ENCODE data around the gene JUP. TPM values are rescaled to one million over a fixed set of nuclear protein-coding genes. Genes with fewer than 3 reads are reported as not detected.

The JUP gene
- polyA plus RNA-seq, 1 donor: 163 TPM

DNA sequence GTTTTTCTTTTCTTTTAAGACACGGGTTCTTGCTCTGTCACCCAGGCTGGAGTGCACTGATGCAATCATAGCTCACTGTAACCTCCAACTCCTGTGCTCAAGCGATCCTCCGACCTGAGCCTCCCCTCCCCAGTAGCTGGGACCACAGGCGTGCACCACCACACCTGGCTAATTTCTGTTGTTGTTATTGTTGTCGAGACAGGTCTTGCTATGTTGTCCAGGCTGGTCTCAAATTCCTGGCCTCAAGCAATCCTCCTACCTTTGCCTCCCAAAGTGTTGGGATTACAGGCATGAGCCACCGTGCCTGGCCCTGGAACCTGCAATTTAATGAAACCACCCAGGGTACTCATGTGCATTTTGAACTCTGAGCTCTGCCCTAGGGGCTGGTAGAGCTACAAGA, 24.1 kb downstream of the JUP start:
- DNase-seq: no peak

DNA sequence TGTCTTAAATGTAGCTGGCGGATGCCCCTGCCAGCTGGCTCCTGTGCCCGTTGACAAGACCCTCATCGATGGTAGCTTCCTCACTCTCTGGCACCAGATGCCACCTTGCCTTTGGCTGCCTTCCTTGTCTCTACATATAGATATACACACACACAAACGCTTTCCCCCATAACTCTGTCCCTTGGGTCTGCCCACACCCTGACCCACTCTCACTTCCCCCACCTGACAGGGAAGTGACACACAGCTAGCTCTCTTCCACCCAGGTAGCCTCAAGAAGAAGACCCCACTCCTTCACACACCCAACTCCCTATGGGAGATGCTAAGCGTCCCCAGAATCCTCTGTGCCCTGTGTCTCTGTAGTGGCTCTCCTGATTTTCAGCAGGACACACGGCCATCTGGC, 25.6 kb downstream of the JUP start:
- DNase-seq: no peak

DNA sequence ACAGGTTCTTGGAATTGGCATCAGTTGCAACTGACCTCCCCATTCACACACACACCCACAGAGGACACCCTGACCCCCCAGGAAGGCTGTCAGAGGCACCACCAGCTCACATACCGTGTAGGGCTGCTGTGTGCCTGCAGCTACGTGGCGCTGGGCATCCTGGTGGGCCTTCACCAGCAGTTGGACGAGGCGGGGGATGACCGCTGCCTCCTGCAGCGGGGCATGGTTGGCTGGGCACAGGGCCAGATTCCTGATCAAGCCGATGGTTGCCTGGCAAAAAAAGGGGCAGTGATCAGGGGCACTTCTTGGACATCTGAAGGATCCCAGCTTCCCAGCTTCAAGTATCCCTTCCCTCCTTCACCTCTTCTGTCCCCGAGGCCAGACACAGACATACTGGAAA, 27.9 kb downstream of the JUP start:
- no peak for DNase-seq

DNA sequence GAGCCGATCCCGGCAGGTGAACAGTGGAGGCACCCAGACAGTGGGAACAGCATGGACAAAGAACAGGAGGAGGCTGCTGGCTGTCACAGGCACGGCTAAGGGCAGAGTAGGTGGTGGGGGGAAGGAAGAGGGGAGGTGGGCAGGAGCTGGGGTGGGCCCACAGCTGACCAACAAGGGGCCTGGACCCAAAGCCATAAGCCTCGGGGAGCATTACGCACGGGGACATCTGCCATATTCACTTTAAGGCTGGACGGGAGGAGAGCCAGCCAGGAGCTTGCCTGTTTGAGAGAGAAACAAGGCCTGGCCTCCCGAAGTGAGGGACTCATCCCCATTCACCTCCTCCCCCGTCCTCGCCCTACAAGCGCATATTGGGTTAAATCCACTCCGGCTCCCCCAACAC, 32.4 kb downstream of the JUP start:
- DNase-seq: no peak

DNA sequence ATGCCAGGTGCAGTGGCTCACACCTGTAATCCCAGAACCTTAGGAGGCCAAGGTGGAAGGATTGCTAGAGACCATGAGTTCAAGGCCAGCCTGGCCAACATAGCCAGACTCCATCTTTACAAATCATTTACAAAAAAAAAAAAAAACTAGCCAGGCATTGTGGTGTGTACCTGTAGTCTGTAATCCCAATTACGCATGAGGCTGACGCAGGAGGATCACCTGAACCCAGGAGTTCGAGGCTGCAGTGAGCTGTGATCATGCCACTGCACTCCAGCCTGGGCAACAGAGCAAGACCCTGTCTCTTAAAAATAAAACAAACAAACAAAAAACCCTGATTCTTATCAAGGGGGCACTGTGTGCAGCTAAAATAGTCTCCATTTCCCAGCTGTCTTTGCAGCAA, 35.2 kb downstream of the JUP start:
- DNase-seq: no peak

DNA sequence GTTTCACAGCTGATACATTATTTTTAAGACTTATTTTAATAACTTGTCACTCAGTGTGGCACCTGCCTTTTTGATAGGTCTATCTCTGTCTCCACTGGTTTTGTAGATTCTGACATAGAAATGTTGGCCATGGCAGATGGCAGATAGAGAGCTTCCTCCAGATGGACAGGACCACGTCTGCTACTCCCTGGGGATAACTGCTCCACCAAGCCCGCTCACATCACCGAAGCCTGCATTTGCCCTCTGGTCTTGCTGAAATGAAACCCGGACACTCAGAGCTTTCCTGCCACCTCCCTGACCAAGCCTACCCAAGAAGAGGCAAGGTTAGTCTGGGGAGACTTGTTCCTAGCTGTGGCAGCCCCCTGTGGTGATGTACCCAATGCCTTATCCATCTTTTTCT, 35.6 kb downstream of the JUP start:
- no peak for DNase-seq

DNA sequence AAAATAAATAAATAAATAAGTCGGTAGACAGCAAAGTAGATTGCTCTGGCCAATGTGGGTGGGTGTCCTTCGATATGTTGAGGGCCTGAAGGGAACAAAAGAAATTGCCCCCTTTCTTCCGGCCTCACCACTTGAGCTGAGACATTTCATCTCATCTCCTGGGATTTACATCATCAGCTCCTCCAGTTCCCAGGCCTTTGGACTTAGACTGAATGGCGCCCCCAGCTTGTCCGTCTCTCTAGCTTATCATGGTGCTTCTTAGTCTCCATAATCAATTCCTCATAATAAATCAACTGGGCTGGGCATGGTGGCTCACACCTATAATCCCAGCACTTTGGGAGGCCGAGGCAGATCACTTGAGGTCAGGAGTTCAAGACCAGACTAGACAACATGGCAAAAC, 38.2 kb downstream of the JUP start:
- DNase-seq: no peak

DNA sequence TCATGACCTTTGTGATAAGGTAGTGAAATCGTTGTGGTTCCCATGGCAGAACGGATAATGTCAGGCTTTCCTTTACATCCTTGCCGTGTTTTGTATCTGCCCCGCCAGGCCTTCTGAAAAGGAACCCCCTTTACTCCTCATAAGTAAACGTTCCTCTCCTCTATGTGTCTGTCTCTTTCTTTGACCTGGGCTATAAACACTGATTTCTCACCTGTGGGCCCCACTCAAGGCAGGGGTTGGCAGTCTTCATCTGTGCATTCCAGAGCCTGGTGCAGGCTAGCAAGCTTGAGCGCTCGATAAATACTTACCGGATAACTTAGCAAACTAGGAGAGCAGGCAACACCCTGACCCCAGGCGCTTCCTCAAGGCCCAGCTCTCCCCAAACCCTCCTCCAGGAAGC, 44.8 kb downstream of the JUP start:
- no peak for DNase-seq

DNA sequence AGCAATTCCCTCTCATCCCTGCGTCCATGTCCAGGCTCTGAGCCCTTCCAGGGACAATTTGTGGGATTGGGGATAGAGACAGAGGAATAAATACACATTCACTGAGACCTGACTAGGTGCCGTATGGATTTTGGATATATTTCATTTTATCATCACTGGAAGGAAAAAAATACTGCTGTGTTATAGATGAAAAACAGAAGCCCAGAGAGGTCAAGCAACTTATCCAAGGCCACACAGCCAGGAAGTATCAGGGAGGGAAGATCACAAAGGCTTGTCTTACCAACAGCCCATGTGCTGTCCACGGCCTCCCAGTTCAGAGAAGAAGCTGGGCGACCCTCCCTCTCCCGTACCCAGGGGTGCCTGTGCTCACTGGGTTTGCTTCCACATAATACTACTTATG, 46.0 kb downstream of the JUP start:
- no peak for DNase-seq

DNA sequence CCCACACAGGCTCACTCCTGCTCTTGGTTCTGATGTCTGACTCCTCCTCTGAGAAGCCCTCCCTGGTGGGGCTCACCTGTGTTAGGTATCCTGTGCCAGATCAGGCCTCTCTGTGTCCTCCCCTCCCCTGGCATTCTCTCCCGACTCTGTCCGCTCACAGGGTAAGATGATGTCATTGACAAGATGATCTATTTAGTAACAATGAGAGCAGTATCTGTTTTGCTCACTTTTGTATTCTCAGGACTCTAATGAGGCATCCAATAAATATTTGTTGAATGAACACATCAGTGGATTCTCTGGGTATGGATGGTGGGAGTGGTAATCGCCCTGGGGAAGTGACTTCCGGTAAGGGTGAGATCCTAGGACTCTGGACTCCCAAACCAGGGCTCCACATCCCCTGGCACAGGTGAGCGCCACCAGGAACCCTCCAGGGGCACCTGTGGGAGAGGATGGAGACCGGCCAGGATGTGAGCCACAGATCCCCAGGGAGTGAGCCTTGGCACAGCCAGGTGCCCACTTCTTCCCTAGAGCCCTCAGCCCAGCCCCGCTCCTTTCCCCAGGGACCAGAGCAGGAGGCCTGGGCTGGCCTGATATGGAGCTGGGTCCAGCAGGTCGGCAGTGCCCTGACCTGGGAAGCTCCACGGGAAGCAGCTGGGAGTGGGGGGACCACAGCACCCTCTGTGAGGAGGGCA, 46.7 kb downstream of the JUP start:
- DNase-seq: no peak

DNA sequence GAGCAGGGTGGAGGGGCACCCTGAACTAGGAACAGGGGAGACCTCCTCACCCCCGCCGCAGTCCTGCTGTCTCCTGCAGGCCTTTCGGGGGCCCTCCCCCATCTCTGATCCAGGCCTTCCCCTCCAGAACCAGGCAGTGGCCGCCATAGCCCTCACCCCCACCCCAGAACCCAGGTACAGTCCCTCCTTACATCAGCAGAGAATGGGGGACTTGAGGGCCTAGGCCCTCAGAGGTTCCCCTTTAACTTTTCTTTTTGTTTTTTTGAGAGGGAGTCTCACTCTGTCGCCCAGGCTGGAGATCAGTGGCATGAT, 47.8 kb downstream of the JUP start:
- no peak for DNase-seq

DNA sequence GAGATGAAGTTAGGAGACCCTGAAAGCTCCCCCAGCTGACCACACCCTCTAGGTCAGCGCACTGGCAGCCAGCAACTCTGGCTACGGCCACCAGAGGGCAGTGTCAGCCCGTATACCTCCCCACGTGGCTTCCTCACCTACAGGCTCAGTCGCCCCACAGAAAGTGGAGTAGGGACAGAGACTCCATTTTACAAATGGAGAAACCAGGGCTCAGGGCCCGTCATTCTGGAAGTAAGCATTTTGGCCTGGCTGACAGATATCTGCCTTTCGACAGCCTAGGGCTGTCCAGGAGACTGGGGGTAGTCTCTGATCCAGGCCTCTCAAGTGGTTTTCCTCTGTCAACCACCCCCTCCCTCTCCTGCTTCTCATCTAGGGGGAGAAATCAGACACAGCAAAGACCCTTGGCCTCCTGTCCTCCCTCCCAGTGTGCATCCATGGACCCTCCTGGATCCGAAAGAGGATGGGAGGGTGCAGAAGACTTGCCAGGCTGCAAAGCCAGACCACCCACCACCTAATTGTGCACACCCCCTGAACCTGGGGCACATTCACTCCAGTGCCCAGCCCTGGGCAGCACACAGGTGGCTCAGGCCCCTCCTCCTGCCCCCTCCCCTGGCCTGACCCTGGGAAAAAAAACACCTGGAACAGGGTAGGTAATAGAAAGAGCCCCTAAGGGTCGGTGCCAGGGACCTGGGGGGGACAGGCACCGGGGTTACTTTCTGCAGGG, 48.3 kb downstream of the JUP start:
- DNase-seq: peak; percentile 78

DNA sequence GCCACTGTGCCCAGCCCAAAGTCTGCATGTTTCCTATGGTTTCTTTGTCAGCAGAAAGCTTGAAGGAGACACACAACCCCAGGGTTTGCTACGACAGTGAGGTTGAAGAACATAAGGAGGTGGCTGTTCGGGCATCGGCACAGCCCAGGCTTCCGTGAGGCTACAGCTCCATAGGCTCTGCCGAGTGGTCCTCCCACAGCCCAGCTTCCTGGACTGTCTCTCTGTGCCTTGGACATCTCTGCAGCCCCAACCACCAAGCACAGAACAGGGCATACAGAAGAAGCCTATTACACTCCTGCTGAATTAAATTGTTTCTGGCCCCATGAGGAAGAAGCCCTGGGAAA, 48.9 kb downstream of the JUP start:
- DNase-seq: no peak

DNA sequence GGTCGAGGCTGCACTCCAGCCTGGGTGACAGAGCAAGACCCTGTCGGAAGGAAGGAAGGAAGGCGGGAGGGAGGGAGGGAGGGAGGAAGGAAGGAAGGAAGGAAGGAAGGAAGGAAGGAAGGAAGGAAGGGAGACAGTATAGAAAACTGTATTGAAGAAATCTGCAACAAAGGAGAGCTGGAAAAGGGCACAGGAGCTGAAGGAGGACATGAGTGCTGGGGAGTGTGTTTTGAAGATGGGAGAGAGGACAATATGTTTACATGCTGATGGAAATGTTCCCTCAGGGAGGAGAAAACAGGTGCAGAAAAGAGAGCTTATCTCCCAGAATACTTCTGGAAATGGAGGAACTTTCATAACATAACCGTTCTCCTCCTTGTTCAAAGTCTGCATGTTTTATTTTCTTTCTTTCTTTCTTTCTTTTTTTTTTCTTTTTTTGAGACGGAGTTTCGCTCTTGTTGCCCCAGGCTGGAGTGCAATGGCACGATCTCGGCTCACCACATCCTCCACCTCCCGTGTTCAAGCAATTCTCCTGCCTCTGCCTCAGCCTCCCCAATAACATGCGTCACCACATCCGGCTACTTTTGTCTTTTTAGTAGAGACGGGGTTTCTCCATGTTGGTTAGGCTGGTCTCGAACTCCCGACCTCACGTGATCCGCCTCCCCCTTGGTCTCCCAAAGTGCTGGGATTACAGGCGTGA, 49.4 kb downstream of the JUP start:
- no peak for DNase-seq

DNA sequence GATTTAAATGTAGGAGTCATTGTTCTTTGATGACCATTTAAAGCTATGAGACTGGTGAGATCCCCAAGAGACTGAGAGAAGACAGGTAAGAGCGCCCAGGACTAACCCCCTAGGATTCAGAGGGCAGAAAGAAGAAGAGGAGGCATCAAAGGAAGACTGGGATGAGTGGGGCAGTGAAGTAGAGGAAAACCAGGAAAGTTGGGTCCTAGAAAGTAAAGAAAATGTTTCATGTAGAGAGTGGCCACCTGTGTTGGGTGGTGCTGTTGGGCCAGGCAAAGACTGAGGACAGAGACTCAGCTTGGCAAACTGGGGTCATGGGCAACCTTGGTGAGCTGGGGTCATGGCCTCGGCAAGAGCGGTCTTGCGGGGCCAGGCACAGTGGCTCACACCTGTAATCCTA, 50.8 kb downstream of the JUP start:
- no peak for DNase-seq

DNA sequence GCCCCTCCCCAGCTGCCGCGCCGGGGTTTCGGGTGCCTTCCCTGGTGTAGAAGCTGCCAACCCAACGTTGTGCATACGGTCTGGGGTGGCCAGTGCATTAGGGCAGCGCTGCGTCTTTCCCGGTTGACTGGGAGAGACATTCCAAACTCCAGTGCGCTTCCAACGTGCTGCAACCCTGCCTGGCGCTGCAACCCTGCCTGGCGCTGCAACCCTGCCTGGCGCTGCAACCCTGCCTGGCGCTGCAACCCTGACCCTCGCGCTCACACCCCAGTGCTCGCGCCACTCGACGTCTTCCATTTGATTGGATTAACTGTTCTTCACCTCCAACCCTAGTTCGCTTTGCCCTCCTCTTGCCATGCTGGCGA, 51.6 kb downstream of the JUP start:
- DNase-seq: no peak

DNA sequence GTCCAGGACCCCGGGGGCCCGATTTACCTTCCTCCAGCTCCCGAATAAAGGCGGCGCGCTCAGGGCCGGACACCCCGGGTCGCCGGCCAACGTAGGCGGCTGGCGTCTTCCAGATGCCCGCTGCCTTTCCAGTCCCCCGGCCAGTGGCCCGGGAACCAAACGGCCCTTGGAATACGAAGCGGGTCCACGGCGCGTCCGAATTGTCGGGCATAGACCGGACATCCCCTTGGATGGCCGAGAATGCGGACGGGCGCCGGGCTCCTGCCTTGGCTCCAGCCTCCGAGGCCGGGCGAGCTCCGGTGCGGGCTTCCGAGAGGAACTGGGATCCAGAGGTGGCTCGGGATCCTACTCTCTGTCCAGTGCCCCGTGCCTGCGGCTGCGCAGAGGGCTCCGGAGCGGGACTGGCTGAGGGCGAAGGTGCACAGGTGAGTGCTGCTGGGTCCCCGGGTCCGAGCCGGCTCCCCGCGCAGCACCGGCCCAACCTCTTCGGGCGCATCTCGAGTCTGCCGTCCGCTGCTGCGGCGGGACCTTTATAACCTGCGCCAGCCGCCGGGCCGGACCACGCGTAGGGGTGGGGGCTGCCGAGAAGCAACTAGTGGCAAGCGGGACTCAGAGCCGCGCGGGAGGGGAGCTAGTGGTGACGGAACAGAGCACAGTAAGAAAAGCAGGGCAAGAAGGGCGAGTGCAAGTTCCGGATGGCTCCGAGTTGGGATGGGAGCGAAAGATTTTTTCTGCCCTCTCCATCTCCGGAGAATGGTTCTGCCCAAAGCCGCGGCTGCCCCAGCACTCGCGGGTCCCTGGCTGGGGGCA, 52.2 kb downstream of the JUP start, which contains the start of gene HAP1:
TSS of gene HAP1 (minus strand) at position 505 of the 810 bp plus-strand sequence. CDS start at position 496, 9 bp downstream.
- DNase-seq: no peak

DNA sequence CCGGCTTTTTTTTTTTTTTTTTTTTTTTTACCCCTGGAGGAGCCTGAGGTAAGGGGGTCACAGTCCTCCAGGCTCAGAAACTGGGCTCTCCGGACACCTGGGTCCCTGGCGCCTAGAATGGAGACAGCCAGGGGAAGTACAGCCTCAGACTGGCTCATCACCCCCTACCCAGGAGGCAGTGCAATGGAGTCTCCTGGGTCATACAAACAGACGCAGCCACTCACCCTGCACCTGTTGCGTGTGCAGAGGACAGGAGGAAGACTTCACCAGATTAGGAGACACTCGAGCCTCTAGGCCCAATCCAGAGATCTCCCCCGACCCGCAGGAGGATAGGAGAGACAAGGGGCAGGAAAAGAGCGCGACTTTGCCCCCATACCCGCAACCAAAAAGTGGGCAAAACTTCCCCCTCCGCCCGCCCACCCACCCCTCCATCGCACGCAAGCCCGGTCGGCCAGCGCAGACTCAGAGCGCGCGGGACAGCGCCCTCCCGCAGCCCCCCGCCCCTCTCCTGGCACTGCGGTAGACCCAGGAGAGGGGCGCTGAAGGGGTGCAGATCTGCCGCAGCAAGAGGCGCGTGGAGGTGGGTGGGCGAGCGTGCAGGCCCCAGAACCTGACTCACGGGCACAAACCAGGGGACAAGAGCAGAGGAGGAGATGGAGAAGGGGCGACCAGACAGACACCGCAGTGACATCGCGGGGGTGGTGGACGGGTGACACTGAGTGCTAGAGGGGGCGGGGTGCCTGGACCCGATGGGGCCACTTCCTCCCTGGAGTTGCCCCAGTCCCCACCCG, 53.0 kb downstream of the JUP start:
- no peak for DNase-seq

DNA sequence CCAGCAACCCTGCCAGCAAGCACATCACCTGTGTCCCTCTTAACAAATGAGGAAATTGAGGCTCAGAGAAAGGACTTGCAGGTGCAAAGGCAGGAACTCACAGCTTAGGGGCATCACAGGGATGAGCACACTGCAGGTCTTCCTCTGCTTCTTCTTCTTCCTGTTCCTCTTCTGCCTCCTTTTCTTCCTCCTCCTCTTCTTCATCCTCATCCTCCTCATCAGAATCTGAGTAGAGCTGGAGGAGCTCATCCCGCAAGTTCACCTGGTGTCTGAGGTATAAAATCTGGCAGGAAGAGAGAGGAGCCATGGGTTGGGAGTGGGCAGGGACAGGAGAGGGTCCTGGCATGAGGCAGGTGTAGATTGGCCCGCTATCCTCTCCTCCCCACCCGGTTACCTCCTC, 54.7 kb downstream of the JUP start:
- no peak for DNase-seq

DNA sequence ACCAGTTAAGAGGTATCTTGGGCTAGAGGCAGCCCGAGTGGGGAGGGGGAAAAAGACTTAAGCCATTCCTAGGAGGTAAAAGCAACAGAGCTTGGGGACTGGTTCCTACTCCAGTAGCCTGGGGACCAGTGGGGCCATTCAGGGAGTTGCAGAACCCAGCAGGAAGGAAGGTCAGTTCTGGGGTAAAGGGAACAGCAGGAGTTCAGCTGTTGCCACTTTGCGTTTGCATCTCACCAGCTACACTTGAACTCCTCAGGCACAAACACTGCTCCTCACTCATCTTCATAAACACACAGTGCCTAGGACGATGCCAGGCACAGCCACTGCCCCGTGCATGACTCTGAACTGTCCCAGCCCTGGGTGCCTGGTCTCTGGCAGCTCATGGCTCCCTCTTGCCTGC, 56.0 kb downstream of the JUP start:
- DNase-seq: no peak

DNA sequence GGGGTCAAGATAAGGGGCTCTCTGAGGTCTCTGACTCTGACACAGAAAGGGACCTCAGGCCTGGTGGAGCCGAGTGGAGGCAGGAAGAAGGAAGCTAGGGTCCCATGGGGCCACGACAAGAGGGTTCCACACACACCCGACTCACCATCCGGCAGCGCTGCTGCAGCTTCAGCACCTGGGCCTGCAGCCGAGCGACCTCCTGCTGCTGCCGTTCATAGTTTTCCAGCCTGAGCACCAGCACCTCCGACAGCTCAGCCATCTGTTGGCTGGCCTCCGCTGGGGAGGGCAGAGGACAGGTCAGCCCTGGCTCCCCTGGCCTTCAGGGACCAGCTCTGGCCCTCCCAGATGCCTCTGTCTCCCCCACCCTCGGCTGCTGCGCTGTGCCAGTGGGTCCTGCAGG, 58.5 kb downstream of the JUP start:
- DNase-seq: no peak

DNA sequence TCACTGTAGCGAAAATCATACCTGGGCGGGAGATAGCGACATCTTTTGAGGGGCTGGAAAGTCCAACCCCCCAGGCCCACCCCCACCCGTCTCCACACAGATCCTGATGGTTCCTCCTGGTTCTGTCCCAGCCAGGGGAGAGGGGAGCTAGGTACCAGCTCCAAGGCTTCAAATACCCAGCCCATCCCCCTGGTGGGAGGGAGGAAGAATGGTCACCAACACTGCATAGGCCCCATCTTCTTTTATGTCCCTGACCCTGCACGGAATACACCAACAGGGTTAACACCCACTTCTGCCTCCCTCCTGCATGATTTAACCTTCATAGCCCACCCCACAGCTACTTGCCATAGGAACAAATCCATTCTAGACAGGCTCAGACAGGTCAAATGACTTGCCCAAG, 61.4 kb downstream of the JUP start:
- no peak for DNase-seq

All from left kidney (tissue), 2 donors.